ENCODE results near the gene TNC. TPM values are rescaled to one million over a fixed set of nuclear protein-coding genes. Genes with fewer than 3 reads are reported as not detected.

Gene TNC
- total and polyA plus RNA-seq, 9 donors, result 1.2 to 108 (median 1.9) TPM

GRCh38 chr9:114989600-114990410 lies 128.2 kb downstream of the TNC start:
- 56 to 70% (median 61%) methylated on average over 4 of the region's 4 CpGs for WGBS, 3 donors
- H3K27ac ChIP-seq, result no peak overlapping the region
- no peak overlapping the region for H3K4me3 ChIP-seq
- H3K4me1 ChIP-seq (ENCODE audit: insufficient read depth), result no peaks in the 10 kb centered on the region
- no peak for TF ChIP-seq CTCF (IDR thresholded peaks at IDR 0.05)
- TF ChIP-seq POLR2A (IDR thresholded peaks at IDR 0.05), result no peak
- intact Hi-C loops (cut with DNase I), result no loop called here
- no peaks in the 10 kb centered on the region for H3K27me3 ChIP-seq
- DNase-seq, result no peak
- H3K36me3 ChIP-seq, result no peaks in the 10 kb centered on the region
- H3K9me3 ChIP-seq, result no peaks in the 10 kb centered on the region

- TF ChIP-seq POLR2A (IDR thresholded peaks at IDR 0.05) (no peak), CTCF (IDR thresholded peaks at IDR 0.05) (no peak), EP300 (IDR thresholded peaks at IDR 0.05) (no peak)
- no peak overlapping the region for H3K4me3 ChIP-seq
- no peaks in the 10 kb centered on the region for H3K9me3 ChIP-seq
- no peaks in the 10 kb centered on the region for H3K27me3 ChIP-seq
- WGBS, 3 donors, result 89 to 92% (median 91%) methylated on average over 8 of the region's 8 CpGs
- DNase-seq, result no peak
- intact Hi-C loops (cut with DNase I), result no loop called here
- no peaks in the 10 kb centered on the region for H3K36me3 ChIP-seq
- no peaks in the 10 kb centered on the region for H3K4me1 ChIP-seq (ENCODE audit: insufficient read depth)
- no peak overlapping the region for H3K27ac ChIP-seq
Measured at GRCh38 chr9:114988962-114989599, 128.9 kb downstream of the TNC start.

- no peaks in the 10 kb centered on the region for H3K4me1 ChIP-seq (ENCODE audit: insufficient read depth)
- 73 to 77% (median 77%) methylated on average over 1 of the region's 1 CpG for WGBS, 3 donors
- H3K36me3 ChIP-seq, result no peaks in the 10 kb centered on the region
- no peak overlapping the region for H3K27ac ChIP-seq
- H3K4me3 ChIP-seq, result no peak overlapping the region
- H3K9me3 ChIP-seq, result no peaks in the 10 kb centered on the region
- DNase-seq, result no peak
- no peak for TF ChIP-seq CTCF (IDR thresholded peaks at IDR 0.05)
- TF ChIP-seq EP300 (IDR thresholded peaks at IDR 0.05), result no peak
- no peak for TF ChIP-seq POLR2A (IDR thresholded peaks at IDR 0.05)
- no peaks in the 10 kb centered on the region for H3K27me3 ChIP-seq
- intact Hi-C loops (cut with DNase I), result no loop called here
Measured at GRCh38 chr9:114987116-114987515, 130.8 kb downstream of the TNC start.

- no peak overlapping the region for H3K4me3 ChIP-seq
- DNase-seq, result no peak
- no peaks in the 10 kb centered on the region for H3K4me1 ChIP-seq (ENCODE audit: insufficient read depth)
- intact Hi-C loops (cut with DNase I), result no loop called here
- no peak for TF ChIP-seq POLR2A (IDR thresholded peaks at IDR 0.05)
- no peak for TF ChIP-seq EP300 (IDR thresholded peaks at IDR 0.05)
- TF ChIP-seq CTCF (IDR thresholded peaks at IDR 0.05), result no peak
- H3K36me3 ChIP-seq, result no peaks in the 10 kb centered on the region
- H3K27me3 ChIP-seq, result no peaks in the 10 kb centered on the region
- no peak overlapping the region for H3K27ac ChIP-seq
- no peaks in the 10 kb centered on the region for H3K9me3 ChIP-seq
- 62 to 76% (median 70%) methylated on average over 2 of the region's 2 CpGs for WGBS, 3 donors
Measured at GRCh38 chr9:114985959-114986501, 131.9 kb downstream of the TNC start.
